Activated naive CD8-positive, alpha-beta T cell treated with anti-CD3 and anti-CD28 coated beads, Interleukin-2, amount 50 U/mL, for 16 hours (primary cell): ENCODE data around the gene ASGR1.
"Not testable (repeated sequence)": the region's sequence is repeated elsewhere in the genome, so short reads cannot be mapped to it uniquely, and the experiment has no call there.

Experiments
- DNase-seq: peaks from one replicate; pipeline ENCODE4 v3.0.0-alpha.2; 2020; ENCODE audit warnings: low read depth, low spot score

The ASGR1 gene

DNA sequence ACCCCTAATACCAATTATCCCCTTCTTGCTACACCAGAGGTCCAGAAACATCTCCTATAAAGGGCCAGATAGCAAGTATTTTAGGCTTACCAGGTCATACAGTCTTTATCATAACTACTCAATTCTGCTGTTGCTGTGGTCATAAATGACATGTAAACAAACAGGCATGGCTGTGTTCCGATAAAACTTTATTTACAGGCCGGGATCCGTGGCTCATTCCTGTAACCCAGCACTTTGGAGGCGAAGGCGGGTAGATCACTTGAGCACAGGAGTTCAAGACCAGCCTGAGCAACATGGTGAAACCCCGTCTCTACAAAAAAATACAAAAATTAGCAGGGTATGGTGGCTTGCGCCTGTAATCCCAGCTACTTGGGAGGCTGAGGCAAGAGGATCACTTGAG is 12.3 kb downstream of the ASGR1 start:
- DNase-seq = no peak

DNA sequence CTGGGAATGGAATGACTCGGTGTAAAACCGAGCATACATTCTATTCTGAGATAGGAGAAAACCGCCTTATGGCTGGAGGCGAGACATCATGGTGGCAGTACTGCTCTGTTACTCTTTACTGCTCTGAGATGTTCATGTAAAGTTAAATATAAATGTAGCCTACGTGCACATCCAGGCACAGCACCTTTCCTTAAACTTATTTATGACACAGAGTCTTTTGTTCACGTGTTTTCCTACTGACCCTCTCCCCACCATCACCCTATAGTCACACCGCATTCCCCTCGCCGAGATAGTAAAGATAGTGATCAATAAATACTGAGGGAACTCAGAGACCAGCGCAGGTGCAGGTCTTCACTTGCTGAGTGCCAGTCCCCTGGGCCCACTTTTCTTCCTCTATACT is 19.6 kb downstream of the ASGR1 start:
- DNase-seq = not testable (repeated sequence)

GRCh38 chr17:7158424-7158823 is 20.7 kb downstream of the ASGR1 start:
- DNase-seq = not testable (repeated sequence)

DNA sequence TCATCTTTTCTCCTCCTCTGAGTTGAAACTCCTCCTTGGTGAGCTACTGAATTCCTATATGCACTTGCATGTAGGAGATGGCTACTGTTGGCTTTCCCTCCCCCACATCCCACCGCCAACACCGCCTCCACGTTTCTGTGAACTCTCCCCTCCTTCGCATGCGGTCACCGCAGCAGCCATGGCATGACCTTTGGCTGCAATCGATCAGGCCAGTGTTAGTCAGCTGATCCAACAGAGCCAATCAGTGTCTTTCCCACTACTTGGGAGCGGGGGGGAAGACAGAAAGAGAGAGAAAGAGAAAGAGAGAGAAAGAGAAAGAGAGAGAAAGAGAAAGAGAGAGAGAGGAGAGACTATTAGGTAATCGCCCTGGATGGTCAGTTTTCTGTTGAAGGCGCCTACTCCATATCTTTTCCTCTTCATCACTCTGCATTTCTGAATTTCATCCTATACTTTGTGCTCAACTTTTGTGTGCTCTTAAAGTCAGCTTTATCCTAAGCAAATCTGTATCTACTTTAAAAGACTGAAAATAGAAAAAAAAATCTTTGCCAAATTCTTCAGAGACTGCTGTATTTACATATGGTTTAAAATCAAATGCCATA is 22.7 kb downstream of the ASGR1 start:
- no peak for DNase-seq

DNA sequence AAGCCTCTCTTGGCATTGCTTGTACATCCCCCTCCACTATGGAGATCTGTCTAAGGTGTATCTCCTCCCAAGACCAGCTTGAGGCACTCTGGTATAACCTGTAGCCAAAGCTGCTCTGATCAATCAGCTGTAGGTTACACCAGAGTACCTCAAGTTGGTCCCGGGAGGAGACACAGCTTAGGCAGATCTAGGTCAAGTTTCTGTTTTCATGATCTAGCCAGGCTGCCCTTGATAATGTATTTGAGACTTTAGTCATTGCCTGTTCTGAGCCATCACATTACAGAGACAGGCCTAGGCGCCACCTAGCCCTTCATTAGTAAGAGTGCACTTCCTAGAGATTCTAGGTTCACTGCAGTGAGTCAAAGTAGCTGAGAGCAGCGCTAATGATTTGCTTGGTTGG is 31.4 kb downstream of the ASGR1 start:
- DNase-seq = no peak

DNA sequence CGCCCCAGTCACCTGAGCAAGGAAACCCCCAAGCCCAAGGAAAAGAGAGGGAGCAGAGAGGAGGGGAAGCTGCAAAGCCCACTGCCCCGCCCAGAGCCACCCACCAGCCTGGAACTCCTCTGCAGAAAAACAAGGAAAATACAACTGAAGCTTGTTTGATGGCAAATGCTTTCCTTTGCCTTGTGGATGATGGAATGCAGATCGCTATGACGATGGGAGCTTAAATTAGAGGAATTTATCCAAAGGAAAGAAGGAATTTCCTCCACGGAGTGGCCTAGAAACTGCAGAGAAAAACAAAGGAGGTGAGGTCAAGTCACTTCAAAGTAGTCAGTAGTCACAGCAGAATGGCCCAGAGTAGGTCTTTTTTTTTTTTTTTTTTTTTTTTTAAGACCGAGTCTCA is 33.1 kb downstream of the ASGR1 start:
- no peak for DNase-seq

GRCh38 chr17:7144213-7144612 is 35.0 kb downstream of the ASGR1 start:
- DNase-seq = no peak

- no peak for DNase-seq
Observed at GRCh38 chr17:7141824-7142223, 37.3 kb downstream of the ASGR1 start.

DNA sequence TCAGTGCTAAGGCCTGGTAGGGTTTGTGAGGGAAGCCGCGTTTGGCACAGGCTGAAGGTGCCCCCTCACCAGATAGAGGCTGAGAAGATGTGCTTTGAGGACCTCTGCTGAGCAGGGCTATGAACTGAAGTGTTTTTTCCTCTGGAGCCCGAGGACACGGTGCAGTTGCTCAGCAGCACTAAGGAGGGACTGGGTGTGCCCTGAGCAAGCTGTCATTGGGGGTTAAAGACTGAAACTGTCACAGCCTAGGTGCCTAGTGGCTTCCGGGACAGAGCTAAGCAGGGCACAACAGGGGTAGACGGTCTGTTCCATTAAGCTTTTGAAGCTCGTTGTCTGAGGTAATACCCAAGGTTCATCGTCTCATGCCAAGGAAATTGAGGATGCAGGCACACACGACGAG is 39.8 kb downstream of the ASGR1 start:
- DNase-seq = no peak

DNA sequence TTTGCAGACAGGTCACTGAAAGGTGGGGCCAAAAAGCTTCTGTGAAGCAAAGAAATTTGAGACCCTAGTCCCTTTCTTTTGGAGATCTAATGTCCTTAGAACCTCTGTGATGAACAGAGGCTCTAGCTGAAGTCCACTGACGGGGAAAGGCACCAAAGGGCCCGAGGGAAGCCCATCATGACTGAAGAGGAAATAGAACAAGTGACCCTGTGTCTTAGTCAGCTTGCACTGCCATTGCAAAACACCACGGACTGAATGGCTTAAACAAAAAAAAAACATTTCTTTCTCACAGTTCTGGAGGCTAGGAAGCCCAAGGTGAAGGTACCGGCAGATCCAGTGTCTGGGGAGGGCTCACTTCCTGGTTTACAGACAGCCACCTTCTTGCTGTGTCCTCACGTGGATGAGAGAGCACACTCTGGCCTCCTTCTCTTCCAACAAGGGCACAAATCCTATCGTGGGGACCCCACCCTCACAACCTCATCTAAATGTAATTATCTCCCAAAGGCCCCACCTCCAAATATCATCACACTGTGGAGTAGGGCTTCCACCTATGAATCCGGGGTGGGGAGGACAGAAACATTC is 40.3 kb downstream of the ASGR1 start:
- DNase-seq = no peak

DNA sequence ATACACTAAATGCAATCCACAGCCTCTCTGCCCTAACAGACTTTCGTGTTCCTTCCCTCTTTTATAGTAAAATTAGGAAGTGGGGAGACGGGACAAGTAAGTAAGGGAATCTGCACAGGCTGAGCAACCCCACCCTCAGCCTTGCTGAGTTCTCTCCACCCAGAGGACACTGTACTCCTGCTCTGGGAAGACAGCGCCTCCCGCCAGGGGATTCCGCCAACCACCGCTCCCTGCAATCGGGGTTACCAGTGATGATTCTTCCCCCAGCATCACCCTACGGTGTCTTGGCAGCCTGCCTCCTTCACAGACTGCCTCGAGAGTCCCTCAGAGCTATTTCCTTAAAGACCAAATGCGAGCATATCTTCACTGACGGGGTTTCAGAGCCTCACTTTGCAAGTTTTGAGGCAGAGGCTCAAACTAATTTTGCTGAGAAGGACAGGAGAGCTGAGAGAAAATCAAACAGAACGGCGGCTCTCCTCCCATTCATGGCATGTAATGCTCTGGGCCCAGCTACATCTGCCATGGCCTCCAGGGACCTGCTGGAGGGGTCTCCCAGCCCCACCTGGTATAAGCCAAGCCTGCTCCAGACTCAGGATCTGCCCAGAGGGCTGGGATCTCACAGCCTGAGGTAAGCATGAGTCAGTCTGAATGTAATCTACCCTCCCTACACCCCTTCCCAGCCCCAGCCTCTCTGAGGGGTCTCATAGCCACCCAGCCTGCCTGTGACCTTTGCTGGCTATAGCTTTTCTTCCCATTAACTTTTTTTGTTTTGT is 41.8 kb downstream of the ASGR1 start:
- no peak for DNase-seq

DNA sequence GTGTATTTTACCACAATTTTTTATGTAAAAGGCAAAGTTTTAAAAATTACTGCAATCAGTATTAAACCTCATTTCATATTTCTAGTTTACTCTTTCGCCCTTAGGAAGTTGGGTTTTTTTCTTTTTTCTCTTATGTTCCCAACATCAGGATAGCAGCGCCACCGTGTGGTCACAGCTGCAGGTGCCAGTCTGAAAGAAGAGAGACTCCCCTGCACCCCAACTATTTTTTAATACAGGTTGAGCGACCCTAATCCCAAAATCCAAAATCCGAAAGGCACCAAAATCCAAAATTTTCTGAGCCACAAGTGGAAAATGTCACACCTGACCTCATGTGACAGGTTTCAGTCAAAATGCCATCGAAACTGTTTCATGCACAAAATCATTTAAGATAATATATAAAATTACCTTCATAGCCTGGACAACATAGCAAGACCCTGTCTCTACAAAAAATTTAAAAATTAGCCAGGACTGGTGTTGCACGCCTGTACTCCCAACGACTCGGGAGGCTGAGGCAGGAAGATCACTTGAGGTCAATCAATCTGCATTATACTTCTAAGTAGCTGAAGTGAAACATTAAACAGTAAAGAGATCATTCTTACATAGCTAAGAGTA is 42.8 kb downstream of the ASGR1 start:
- DNase-seq = peak; percentile 59

DNA sequence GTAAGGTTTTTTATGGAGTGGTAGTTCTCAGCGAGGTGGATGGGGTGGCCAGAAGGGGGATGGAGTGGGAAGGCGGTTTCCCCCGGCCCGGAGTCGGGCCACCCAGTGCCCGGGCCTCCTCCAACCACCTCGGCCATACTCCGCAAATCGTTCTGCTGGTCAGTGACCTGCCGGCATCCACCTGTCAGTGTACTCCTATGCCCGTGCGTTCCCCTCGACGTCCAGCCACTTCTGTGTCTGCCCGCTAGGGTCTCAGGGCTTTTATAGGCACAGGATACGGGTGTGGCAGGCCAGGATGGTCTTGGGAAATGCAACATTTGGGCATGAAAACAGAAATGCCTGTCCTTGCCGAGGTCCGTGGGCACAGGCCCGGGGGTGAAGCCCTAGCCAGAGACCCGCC is 45.3 kb downstream of the ASGR1 start:
- no peak for DNase-seq

DNA sequence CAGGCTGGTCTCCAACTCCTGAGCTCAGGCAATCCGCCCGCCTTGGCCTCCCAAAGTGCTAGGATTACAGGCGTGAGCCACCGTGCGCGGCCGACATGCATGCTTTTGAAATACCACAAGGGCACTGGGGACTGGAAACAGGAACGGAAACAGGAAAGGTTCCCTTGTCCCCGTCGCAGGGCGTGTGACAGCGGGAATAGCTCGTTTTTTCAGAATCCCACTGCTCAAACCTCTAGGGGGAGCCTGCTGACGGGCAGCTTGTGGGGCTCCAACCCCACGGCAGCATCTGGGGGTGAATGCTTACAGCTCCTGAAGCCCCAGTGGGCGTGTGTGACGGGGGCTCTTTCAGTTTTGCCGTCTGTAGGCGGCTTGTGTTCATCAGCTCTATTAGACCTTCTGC is 45.7 kb downstream of the ASGR1 start:
- peak; percentile 18 for DNase-seq

GRCh38 chr17:7132511-7133094 is 46.6 kb downstream of the ASGR1 start:
- peak; percentile 14 for DNase-seq

DNA sequence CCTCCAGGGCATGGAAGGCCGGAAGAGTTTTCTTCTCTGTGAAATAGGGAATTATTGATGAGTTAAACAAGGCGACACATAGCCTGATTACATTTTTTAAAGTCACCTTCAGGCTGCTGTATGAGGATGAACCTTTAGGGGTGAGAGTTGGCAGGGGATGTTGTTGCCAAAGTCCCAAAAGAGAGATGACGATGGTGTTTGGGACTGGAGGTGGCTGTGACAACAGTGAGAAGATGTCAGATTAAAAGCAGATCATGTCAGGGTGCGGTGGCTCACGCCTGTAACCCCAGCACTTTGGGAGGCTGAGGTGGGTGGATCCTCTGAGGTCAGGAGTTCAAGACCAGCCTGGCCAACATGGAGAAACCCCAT is 47.8 kb downstream of the ASGR1 start:
- DNase-seq = no peak

GRCh38 chr17:7130621-7131422 is 48.3 kb downstream of the ASGR1 start:
- no peak for DNase-seq

- DNase-seq = no peak
Observed at GRCh38 chr17:7129311-7129710, 49.9 kb downstream of the ASGR1 start.

GRCh38 chr17:7128160-7128559 is 51.0 kb downstream of the ASGR1 start:
- no peak for DNase-seq

- DNase-seq = not testable (repeated sequence)
Observed at GRCh38 chr17:7127501-7127900, 51.7 kb downstream of the ASGR1 start.

- not testable (repeated sequence) for DNase-seq
Observed at GRCh38 chr17:7126386-7126785, 52.8 kb downstream of the ASGR1 start.

- DNase-seq = no peak
Observed at GRCh38 chr17:7124923-7125322, 54.2 kb downstream of the ASGR1 start.
